Immature natural killer cell (primary cell): Measurements from ENCODE around the gene PPP2R5E. TPM values are rescaled to one million over a fixed set of nuclear protein-coding genes. Genes with fewer than 3 reads are reported as not detected.

ENCODE experiments used
- polyA plus RNA-seq, 3 donors: library from polyadenylated mRNA; unstranded; fragments of 300-500 nt; fragmentation: Illumina TruSeq; gene quantifications; one replicate each; pipeline ENCODE4 v1.2.3, GENCODE V29; 2021

Gene PPP2R5E
- polyA plus RNA-seq, 3 donors from 2014 or later = 28.4 to 61.8 (median 47.3) TPM

Other genes with a start within 250 kb of the PPP2R5E start
- not detected for gene GPHB5, start 224.4 kb downstream of the PPP2R5E start, polyA plus RNA-seq
- 10 to 100 TPM in 2 of 3 donors, 1 to 10 TPM in 1; 8.7 to 16.2 (median 13.8) TPM for gene WDR89, start 98.5 kb upstream of the PPP2R5E start, polyA plus RNA-seq
- gene SGPP1, start 184.7 kb upstream of the PPP2R5E start, polyA plus RNA-seq = 10 to 100 TPM; 16.7 to 35.2 (median 21.2) TPM